ENCODE results near the gene LINC00237.

LINC00237 gene

DNA sequence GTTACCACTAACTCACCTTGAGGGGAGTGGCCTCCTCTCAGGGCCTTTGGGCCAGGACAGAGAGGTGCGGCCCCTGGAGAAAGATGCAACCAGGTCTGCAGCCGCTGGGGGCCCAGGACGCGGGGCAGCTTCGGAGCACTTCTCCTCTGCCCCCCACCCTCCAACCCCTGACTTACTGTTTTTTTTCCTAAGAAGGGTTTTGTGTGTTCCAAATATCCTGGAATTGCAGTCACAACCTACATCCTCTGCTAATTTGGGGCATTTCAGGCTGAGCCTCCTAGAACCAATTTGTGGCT is 1.7 kb downstream of the LINC00237 start:
- TF ChIP-seq RAD21 (IDR thresholded peaks at IDR 0.05; ENCODE audit: low read depth), result no peak

GRCh38 chr20:21103582-21104465 is 2.3 kb downstream of the LINC00237 start:
- TF ChIP-seq EGR1 (IDR thresholded peaks at IDR 0.05) (no peak), NFIC (IDR thresholded peaks at IDR 0.05) (no peak), ZBTB7A (IDR thresholded peaks at IDR 0.05; ENCODE audit: low read depth) (no peak), CREB1 (IDR thresholded peaks at IDR 0.05; ENCODE audit: low read depth) (no peak), RAD21 (IDR thresholded peaks at IDR 0.05; ENCODE audit: low read depth) (no peak), EP300 (IDR thresholded peaks at IDR 0.05; ENCODE audit: borderline replicate concordance) (no peak)
- TF ChIP-seq, protein P1, sequence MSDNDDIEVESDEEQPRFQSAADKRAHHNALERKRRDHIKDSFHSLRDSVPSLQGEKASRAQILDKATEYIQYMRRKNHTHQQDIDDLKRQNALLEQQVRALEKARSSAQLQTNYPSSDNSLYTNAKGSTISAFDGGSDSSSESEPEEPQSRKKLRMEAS (IDR thresholded peaks at IDR 0.05), result no peak

DNA sequence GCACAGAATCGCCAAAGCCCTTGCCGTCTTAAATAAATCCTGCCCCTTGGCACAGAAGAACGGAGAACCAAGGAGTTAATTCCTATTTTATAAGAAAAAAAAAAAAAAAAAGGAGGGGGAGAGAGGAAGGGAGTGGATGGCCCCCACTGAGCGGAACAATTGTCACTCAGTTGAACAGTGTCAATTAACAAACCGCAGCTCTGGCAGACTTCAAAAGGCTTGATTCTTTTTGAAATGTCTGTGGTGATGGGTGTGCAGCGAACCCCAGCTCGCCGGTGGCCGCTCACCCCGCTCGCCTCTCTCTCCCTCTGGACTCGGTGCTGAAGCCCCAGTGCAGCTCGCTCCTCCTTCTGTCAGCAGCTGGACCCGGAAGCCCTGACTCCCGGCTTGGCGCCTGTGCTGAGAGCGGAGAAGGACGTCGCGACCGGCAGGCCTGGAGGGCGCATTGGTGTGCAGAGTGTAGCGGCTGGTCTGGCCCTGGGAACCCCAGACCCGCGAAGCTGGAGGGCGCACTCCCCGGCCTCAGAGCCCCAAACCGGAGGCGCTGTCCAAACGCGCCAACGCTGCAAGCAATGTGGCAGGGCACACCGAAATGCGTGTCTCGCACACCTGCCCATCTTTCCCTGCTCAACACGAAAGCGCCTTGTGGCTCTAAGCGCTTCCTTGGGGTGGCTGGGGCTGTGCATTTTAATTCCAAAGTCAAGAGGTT is 3.4 kb downstream of the LINC00237 start:
- TF ChIP-seq FOXM1 (IDR thresholded peaks at IDR 0.05; ENCODE audit: borderline replicate concordance, low read depth), result no peak
- no peak for TF ChIP-seq ZBTB7A (IDR thresholded peaks at IDR 0.05; ENCODE audit: low read depth)
- TF ChIP-seq CREB1 (IDR thresholded peaks at IDR 0.05; ENCODE audit: low read depth), result no peak
- TF ChIP-seq TAF1 (IDR thresholded peaks at IDR 0.05; ENCODE audit: low read depth), result no peak
- TF ChIP-seq USF1 (IDR thresholded peaks at IDR 0.05), result no peak
- TF ChIP-seq TCF12 (IDR thresholded peaks at IDR 0.05; ENCODE audit: low read depth), result peak; percentile 40; the same call in 1 of the 2 replicates
- no peak for TF ChIP-seq CEBPB (IDR thresholded peaks at IDR 0.05)
- TF ChIP-seq YY1 (IDR thresholded peaks at IDR 0.05; ENCODE audit: low read depth), result 0 out of 2 replicates have a peak, but pooled peaks have one; percentile 31
- TF ChIP-seq, protein P2, sequence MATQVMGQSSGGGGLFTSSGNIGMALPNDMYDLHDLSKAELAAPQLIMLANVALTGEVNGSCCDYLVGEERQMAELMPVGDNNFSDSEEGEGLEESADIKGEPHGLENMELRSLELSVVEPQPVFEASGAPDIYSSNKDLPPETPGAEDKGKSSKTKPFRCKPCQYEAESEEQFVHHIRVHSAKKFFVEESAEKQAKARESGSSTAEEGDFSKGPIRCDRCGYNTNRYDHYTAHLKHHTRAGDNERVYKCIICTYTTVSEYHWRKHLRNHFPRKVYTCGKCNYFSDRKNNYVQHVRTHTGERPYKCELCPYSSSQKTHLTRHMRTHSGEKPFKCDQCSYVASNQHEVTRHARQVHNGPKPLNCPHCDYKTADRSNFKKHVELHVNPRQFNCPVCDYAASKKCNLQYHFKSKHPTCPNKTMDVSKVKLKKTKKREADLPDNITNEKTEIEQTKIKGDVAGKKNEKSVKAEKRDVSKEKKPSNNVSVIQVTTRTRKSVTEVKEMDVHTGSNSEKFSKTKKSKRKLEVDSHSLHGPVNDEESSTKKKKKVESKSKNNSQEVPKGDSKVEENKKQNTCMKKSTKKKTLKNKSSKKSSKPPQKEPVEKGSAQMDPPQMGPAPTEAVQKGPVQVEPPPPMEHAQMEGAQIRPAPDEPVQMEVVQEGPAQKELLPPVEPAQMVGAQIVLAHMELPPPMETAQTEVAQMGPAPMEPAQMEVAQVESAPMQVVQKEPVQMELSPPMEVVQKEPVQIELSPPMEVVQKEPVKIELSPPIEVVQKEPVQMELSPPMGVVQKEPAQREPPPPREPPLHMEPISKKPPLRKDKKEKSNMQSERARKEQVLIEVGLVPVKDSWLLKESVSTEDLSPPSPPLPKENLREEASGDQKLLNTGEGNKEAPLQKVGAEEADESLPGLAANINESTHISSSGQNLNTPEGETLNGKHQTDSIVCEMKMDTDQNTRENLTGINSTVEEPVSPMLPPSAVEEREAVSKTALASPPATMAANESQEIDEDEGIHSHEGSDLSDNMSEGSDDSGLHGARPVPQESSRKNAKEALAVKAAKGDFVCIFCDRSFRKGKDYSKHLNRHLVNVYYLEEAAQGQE (IDR thresholded peaks at IDR 0.05; ENCODE audit: low read depth), result peak; percentile 74
- TF ChIP-seq EGR1 (IDR thresholded peaks at IDR 0.05), result no peak
- peak; percentile 56 for TF ChIP-seq EP300 (IDR thresholded peaks at IDR 0.05; ENCODE audit: borderline replicate concordance)
- TF ChIP-seq, protein P1 (IDR thresholded peaks at IDR 0.05), result peak; percentile 43
- TF ChIP-seq NFIC (IDR thresholded peaks at IDR 0.05), result peak; percentile 57
- TF ChIP-seq TEAD4 (IDR thresholded peaks at IDR 0.05), result no peak
- TF ChIP-seq RAD21 (IDR thresholded peaks at IDR 0.05; ENCODE audit: low read depth), result no peak; the same call in 1 of the 2 replicates

- TF ChIP-seq CREB1 (IDR thresholded peaks at IDR 0.05; ENCODE audit: low read depth) (no peak), EGR1 (IDR thresholded peaks at IDR 0.05) (no peak), TAF1 (IDR thresholded peaks at IDR 0.05; ENCODE audit: low read depth) (no peak), TEAD4 (IDR thresholded peaks at IDR 0.05) (no peak)
- TF ChIP-seq, protein P1 (IDR thresholded peaks at IDR 0.05), result 0 out of 2 replicates have a peak, but pooled peaks have one; percentile 1
These were observed 4.1 kb downstream of the LINC00237 start for GRCh38 chr20:21101932-21102575.

DNA sequence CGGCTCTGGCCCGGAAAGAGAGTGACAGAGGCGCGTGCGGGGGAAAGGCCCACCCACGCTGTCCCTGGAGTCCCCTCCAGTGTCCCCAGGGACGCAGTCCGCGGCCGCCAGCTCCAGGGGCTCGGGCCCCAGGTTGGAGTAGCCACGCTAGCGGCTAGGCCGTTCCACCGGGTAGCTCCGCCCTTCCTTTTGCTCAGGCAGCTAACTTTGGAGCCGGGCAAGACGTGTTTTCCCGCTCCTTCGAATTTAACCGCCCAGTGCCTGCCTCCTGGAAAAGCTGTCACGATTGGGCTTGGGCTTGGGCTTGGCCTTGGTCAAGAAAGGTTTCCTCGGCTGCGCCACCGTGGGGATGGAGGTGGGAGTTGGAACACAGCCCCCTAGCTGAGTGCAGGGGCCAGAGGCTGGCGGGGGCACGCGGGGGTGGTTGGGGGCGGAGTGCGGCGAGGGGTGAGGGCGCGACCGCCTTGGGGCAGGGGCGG is 4.7 kb downstream of the LINC00237 start:
- no peak for TF ChIP-seq EGR1 (IDR thresholded peaks at IDR 0.05)
- TF ChIP-seq, protein P1 (IDR thresholded peaks at IDR 0.05), result 0 out of 2 replicates have a peak, but pooled peaks have one; percentile 1

DNA sequence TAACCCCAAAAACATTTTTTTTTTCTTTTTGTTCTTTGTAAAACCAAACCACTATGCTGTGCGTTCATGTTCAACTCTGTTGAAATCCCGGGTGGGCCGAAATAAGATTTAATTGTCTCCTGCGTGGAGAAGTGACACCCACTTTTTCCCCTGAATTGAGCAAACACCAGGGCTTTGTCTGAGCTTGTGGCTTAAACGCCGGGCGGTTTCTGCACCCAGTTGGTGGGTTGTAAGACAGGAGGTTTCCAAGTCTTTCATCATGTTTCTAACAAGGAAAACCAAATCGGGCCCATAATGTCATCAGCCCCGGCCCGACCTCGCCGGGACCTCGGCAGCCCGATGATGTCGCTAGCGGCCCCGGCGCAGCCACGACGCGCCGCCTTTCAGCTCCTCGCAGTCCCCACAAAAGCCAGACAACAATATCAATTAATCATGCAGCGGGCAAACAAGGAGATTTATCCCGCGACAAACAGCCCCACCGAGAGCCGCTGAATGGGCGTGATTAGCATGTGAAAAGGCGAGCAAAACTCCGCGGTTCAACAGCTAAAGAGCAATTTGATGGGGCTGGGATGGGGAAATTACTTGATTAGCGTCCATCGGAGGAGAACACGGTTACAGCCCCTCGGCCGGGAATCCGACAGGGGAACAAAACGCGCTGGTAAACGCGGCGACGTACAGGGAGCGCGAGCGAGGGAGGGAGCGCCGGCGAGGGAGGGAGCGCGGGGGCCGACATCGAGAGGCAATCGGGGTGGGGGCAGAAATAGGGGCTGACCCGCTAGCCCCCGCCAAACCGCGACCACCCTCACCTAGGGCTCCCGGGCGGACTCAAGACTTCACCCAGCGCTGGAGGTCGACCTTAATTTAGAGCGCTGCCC is 5.3 kb downstream of the LINC00237 start:
- TF ChIP-seq USF1 (IDR thresholded peaks at IDR 0.05), result no peak
- no peak for TF ChIP-seq EP300 (IDR thresholded peaks at IDR 0.05; ENCODE audit: borderline replicate concordance)
- TF ChIP-seq CREB1 (IDR thresholded peaks at IDR 0.05; ENCODE audit: low read depth), result no peak
- TF ChIP-seq, protein P2 (IDR thresholded peaks at IDR 0.05; ENCODE audit: low read depth), result no peak
- no peak for TF ChIP-seq YY1 (IDR thresholded peaks at IDR 0.05; ENCODE audit: low read depth)
- TF ChIP-seq NFIC (IDR thresholded peaks at IDR 0.05), result no peak
- TF ChIP-seq TCF12 (IDR thresholded peaks at IDR 0.05; ENCODE audit: low read depth), result no peak
- no peak for TF ChIP-seq RAD21 (IDR thresholded peaks at IDR 0.05; ENCODE audit: low read depth)
- TF ChIP-seq TAF1 (IDR thresholded peaks at IDR 0.05; ENCODE audit: low read depth), result no peak
- TF ChIP-seq ZBTB7A (IDR thresholded peaks at IDR 0.05; ENCODE audit: low read depth), result no peak
- TF ChIP-seq TEAD4 (IDR thresholded peaks at IDR 0.05), result no peak
- no peak for TF ChIP-seq CEBPB (IDR thresholded peaks at IDR 0.05)
- TF ChIP-seq EGR1 (IDR thresholded peaks at IDR 0.05), result no peak
- no peak for TF ChIP-seq FOXM1 (IDR thresholded peaks at IDR 0.05; ENCODE audit: borderline replicate concordance, low read depth)
- TF ChIP-seq, protein P1 (IDR thresholded peaks at IDR 0.05), result no peak
